GM12891 (cell line): ENCODE results near the gene ADAMTSL1.

ENCODE experiments used
- POLR2A ChIP-seq: IDR thresholded peaks from 2 replicates; pipeline ENCODE4 v1.6.1; 2011; ENCODE audit warnings: low read depth, low read length, control low read depth
- POLR2AphosphoS5 ChIP-seq: IDR thresholded peaks from 2 replicates; pipeline ENCODE4 v1.6.1; 2011; ENCODE audit warnings: low read depth, low read length, control low read depth
- TAF1 ChIP-seq: IDR thresholded peaks from 2 replicates; pipeline ENCODE4 v1.6.1; 2011; ENCODE audit warnings: low read depth, low read length, control low read depth

DNA sequence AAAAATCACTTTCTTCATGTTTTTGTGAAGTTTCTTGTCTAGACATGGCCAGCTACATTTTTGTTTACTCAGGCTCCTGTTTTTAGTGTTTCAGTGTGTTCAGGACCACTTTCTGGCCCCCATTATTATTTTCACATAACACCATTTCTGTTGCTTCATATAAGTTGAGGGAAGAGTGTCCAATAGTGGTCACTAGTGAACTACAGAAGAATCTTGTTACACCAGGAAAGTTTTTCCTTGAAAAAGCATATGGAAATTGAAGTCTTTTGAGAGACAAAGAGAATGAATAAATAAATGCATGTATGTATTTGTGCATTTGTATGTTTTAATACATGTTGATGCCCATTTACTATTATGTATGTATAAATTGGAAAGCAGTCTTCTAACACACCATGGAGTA lies 3.8 kb downstream of the ADAMTSL1 start:
- TF ChIP-seq POLR2A (no peak), POLR2AphosphoS5 (no peak), TAF1 (no peak)
